Endothelial cell of umbilical vein (primary cell): ENCODE results near the gene CFLAR. TPM values are rescaled to one million over a fixed set of nuclear protein-coding genes. Genes with fewer than 3 reads are reported as not detected.

Experiments
- BruUV-seq: library from RNA; stranded (reverse); fragments of 400-500 nt; replicated peaks from 2 replicates; lab custom pipeline; 2021; lab: Mats Ljungman, UMichigan
- CTCF ChIA-PET: fragments of 300-600, 350-600 bp; sonication (Branson Sonifier 250); formaldehyde crosslinking; loops from one replicate; lab custom pipeline; 2021; ENCODE audit warnings: antibody characterized with exemption, inconsistent platforms; lab: Charles Lee
- POLR2A ChIA-PET: fragments of 300-600, 350-600 bp; sonication (Branson Sonifier 250); formaldehyde crosslinking; loops from one replicate; lab custom pipeline; 2021; ENCODE audit warnings: antibody characterized with exemption, inconsistent platforms; lab: Charles Lee
- DNase-seq: peaks from one replicate; pipeline ENCODE4 v3.0.0-alpha.2; 2011; ENCODE audit warnings: low read depth, low spot score
- FAIRE-seq: peaks from 2 replicates; lab custom pipeline; 2011; peaks lifted over from hg19 to GRCh38; lab: Jason Lieb, UNC
- H2AFZ ChIP-seq: 2 replicates; pipeline ENCODE4 v1.6.0; 2012; ENCODE audit warnings: low read depth, low read length, control low read depth, inconsistent platforms
- H3K27ac ChIP-seq: 2 replicates; pipeline ENCODE4 v1.5.1; 2011; ENCODE audit warnings: low read depth, mild to moderate bottlenecking, control low read depth, low read length, moderate library complexity; ENCODE audit not compliant: insufficient read depth
- H3K27me3 ChIP-seq, 2 experiments: 2 replicates each; pipeline versions ENCODE4 v1.6.0 to v1.6.1; 2011; ENCODE audit warnings: low read length in 2 of 2, mixed read lengths in 1 of 2; ENCODE audit not compliant: control insufficient read depth in 2 of 2, insufficient read depth in 2 of 2
- H3K36me3 ChIP-seq, 2 experiments: 2 replicates in 1 of 2; 3 replicates in 1 of 2; pipeline ENCODE4 v1.5.1; 2011; ENCODE audit warnings: low read length in 2 of 2, mild to moderate bottlenecking in 1 of 2, moderate library complexity in 1 of 2; ENCODE audit not compliant: control insufficient read depth in 2 of 2, insufficient read depth in 2 of 2; ENCODE audit errors: extremely low read depth in 1 of 2
- H3K4me1 ChIP-seq: 3 replicates; pipeline ENCODE4 v1.5.1; 2011; ENCODE audit warnings: mild to moderate bottlenecking, low read length; ENCODE audit not compliant: control insufficient read depth, insufficient read depth; ENCODE audit errors: extremely low read depth
- H3K4me2 ChIP-seq: 2 replicates; pipeline ENCODE4 v1.6.1; 2011; ENCODE audit warnings: low read length, control low read depth, mixed read lengths; ENCODE audit not compliant: insufficient read depth
- H3K4me3 ChIP-seq, 3 experiments: fragments of 200-600 bp in 1 of 3; sonication (generic), shearing (Covaris generic) in 1 of 3; replicated peaks in 1 of 3; 2 replicates each; pipeline ENCODE4 v1.5.1; 2011 to 2016; ENCODE audit warnings: control low read depth in 3 of 3, low read length in 3 of 3, mild to moderate bottlenecking in 2 of 3, inconsistent platforms in 1 of 3, low read depth in 1 of 3, moderate library complexity in 1 of 3; ENCODE audit not compliant: insufficient read depth in 1 of 3
- H3K79me2 ChIP-seq: 2 replicates; pipeline ENCODE4 v1.6.0; 2012; ENCODE audit warnings: low read length, inconsistent platforms; ENCODE audit not compliant: control insufficient read depth, insufficient read depth
- H3K9ac ChIP-seq: replicated peaks from 2 replicates; pipeline ENCODE3; 2011; ENCODE audit warnings: low read length, control low read depth; ENCODE audit not compliant: insufficient read depth; ENCODE audit errors: extremely low read depth
- H3K9me1 ChIP-seq: replicated peaks from 3 replicates; pipeline ENCODE4 v1.6.0; 2011; ENCODE audit warnings: mild to moderate bottlenecking, low read length; ENCODE audit not compliant: control insufficient read depth, insufficient read depth; ENCODE audit errors: extremely low read depth
- H3K9me3 ChIP-seq: replicated peaks from 2 replicates; pipeline ENCODE4 v1.5.1; 2012; ENCODE audit warnings: low read length, inconsistent platforms; ENCODE audit not compliant: control insufficient read depth, insufficient read depth
- H4K20me1 ChIP-seq: replicated peaks from 2 replicates; pipeline ENCODE3; 2011; ENCODE audit warnings: mild to moderate bottlenecking, low read length; ENCODE audit not compliant: control insufficient read depth, insufficient read depth; ENCODE audit errors: extremely low read depth
- EZH2 ChIP-seq: IDR thresholded peaks from 2 replicates; pipeline ENCODE4 v1.6.1; 2012; ENCODE audit warnings: borderline replicate concordance, low read depth, mild to moderate bottlenecking, moderate library complexity, low read length, inconsistent platforms; ENCODE audit not compliant: severe bottlenecking
- FOS ChIP-seq: IDR thresholded peaks from 2 replicates; pipeline ENCODE4 v1.6.1; 2011; ENCODE audit warnings: mild to moderate bottlenecking, low read length, moderate library complexity, borderline replicate concordance; ENCODE audit not compliant: insufficient read depth
- GATA2 ChIP-seq: IDR thresholded peaks from 2 replicates; pipeline ENCODE4 v1.7.0; 2011; ENCODE audit warnings: low read depth, mild to moderate bottlenecking, moderate library complexity, mixed read lengths, low read length; ENCODE audit not compliant: insufficient read length, insufficient read depth
- JUN ChIP-seq: IDR thresholded peaks from 2 replicates; pipeline ENCODE4 v1.6.1; 2011; ENCODE audit warnings: borderline replicate concordance, low read depth; ENCODE audit not compliant: insufficient read length, insufficient read depth
- MYC ChIP-seq: IDR thresholded peaks from one replicate; pipeline ENCODE4 v1.6.1; 2011; ENCODE audit warnings: mild to moderate bottlenecking, low read depth, low read length
- POLR2A ChIP-seq: IDR thresholded peaks from 2 replicates; pipeline ENCODE4 v1.6.1; 2012; ENCODE audit warnings: low read depth, mild to moderate bottlenecking, control low read depth, low read length
- POLR2AphosphoS5 ChIP-seq: IDR thresholded peaks from 2 replicates; pipeline ENCODE4 v1.6.1; 2012; ENCODE audit warnings: low read depth, mild to moderate bottlenecking, control low read depth, low read length, moderate library complexity; ENCODE audit not compliant: insufficient read depth
- dilution Hi-C: fragments of 300-500 bp; cut with MboI; formaldehyde crosslinking; loops from one replicate; pipeline ENCODE4 v1.15.0; 2019; ENCODE audit warnings: low sequenced_read_pairs; ENCODE audit not compliant: extremely low pct_ligation_motif_present
- intact Hi-C: fragments of 100-400 bp; cut with micrococcal nuclease; formaldehyde crosslinking; loops from one replicate; pipeline ENCODE4 v1.10.0; 2022
- polyA plus RNA-seq, 4 experiments: library from polyadenylated mRNA; depleted of rRNA in 3 of 4; stranded (reverse) in 3 of 4; unstranded in 1 of 4; fragments of >200 nt; gene quantifications; 2 replicates each; pipeline versions ENCODE4 v1.2.1 to v1.2.3, GENCODE V29; 2011 to 2012; ENCODE audit warnings: missing spikeins in 1 of 4
- total RNA-seq: library from RNA; stranded (reverse); gene quantifications from 2 replicates; pipeline ENCODE4 v1.2.3, GENCODE V29; 2021

Gene CFLAR
- total and polyA plus RNA-seq, 2 donors (not counting 3 experiments of a cell fraction or from before 2014, with no cell fraction given): 104 to 260 TPM

DNA sequence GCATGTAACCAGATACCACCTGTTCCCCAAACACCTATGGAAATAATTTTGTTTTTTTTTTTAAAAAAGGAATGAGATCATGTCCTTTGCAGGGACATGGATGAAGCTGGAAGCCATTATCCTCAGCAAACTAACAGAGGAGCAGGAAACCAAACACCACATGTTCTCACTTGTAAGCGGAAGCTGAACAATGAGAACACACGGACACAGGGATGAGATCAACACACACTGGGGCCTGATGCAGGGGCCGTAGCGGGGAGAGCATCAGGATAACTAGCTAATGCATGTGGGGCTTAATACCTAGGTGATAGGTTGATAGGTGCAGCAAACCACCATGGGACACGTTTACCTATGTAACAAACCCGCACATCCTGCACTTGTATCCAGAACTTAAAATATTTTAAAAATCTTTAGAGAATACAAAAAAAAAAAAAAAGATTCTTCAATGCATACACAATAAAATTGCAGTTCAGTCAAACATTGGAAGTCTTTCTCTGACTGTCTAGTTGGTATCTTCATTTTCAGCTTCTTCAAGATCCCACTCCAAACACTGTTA is 55.4 kb downstream of the CFLAR start:
- BruUV-seq: no TSS peak
- Histone ChIP-seq H3K4me2 (no peak overlapping the region), H2AFZ (no peak overlapping the region), H4K20me1 (no peaks in the 10 kb centered on the region), H3K27ac (no peak overlapping the region), H3K9me3 (no peaks in the 10 kb centered on the region), H3K9me1 (no peaks in the 10 kb centered on the region), H3K9ac (no peak overlapping the region), H3K79me2 (no peaks in the 10 kb centered on the region), H3K27me3 (no peaks in the 10 kb centered on the region), H3K36me3 (peaks cover 0 to 6% of the 10 kb centered on the region in 2 experiments), H3K4me1 (peaks cover 10% of the 10 kb centered on the region), H3K4me3 (no peak overlapping the region)
- TF ChIP-seq POLR2AphosphoS5 (peak; percentile 60), GATA2 (no peak), FOS (no peak), JUN (peak; percentile 47), POLR2A (peak; percentile 66), EZH2 (no peak), MYC (no peak)
- ChIA-PET CTCF (interaction anchor here (1.1 to 2.5 kb wide), 3 partner anchors 13 to 208 kb away, joined by 3 to 12 read pairs (median 11); partner anchors contain the start of gene ORC2), POLR2A (interaction anchor here (1.0 kb wide), 1 partner anchor 27 kb away, joined by 3 read pairs; no protein-coding TSS in a partner anchor)
- dilution Hi-C loops: no loop called here
- FAIRE-seq (no peak), DNase-seq (peak; percentile 64)
- intact Hi-C loops: loop anchor here (1.0 kb wide), 1 partner anchor 270 kb away; no protein-coding TSS in a partner anchor

DNA sequence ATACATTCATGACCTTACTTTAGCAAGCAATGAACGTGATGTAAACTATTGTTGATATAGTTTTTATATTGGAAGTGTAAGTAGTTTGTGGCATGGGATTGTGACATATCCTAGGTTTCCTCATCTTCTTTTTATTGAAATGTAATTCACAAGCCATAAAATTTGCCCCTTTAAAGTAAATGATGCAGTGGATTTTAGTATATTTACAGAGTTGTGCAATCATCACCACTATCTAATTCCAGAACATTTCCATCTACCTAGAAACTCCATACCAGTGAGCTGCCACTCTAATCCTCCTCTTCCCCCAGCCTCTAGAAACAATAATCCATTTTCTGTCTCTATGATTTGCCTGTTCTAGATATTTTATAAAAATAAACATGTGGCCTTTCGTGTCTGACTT is 56.3 kb downstream of the CFLAR start:
- no peaks in the 10 kb centered on the region for H3K79me2 ChIP-seq
- H3K36me3 ChIP-seq: peaks cover 0 to under 1% of the 10 kb centered on the region in 2 experiments
- intact Hi-C loops (no loop called here), dilution Hi-C loops (no loop called here)
- H3K9me1 ChIP-seq: no peaks in the 10 kb centered on the region
- peaks cover 10% of the 10 kb centered on the region for H3K4me1 ChIP-seq
- no peak overlapping the region for H3K27ac ChIP-seq
- BruUV-seq: no TSS peak
- no peak overlapping the region for H3K9ac ChIP-seq
- TF ChIP-seq POLR2AphosphoS5 (peak; percentile 3), JUN (no peak)
- POLR2A ChIA-PET: no interaction called here
- CTCF ChIA-PET: interaction anchor here (1.1 to 2.5 kb wide), 3 partner anchors 14 to 209 kb away, joined by 3 to 12 read pairs (median 11); partner anchors contain the start of gene ORC2
- no peak for DNase-seq
- no peak overlapping the region for H3K4me3 ChIP-seq
- no peaks in the 10 kb centered on the region for H3K27me3 ChIP-seq
- H3K4me2 ChIP-seq: no peak overlapping the region
- no peaks in the 10 kb centered on the region for H3K9me3 ChIP-seq
- no peaks in the 10 kb centered on the region for H4K20me1 ChIP-seq
- no peak overlapping the region for H2AFZ ChIP-seq
- FAIRE-seq: no peak
